ENCODE data around the gene CAVIN3. TPM values are rescaled to one million over a fixed set of nuclear protein-coding genes. Genes with fewer than 3 reads are reported as not detected.

CAVIN3 gene
- total and polyA plus RNA-seq, 2 of the 4 experiments (the other 2 are of a cell fraction) = 112 to 185 TPM

DNA sequence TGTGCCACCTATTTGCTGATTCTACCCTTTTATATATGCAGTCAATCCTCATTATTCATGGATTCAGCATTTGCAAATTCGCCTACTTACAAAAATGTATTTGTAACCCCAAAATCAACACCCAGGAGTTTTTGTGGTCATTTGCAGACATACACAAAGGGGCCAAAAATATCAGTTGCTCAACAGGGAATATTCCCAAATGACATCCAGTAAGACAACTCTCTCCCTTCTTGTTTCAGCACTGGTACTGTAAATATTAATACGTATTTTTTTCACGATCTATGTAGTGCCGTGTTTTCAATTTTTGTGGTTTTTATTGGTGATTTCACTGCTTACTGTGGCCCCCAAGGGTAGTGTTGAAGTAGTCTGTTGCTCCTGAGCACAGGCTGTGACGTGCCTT, 11.8 kb upstream of the CAVIN3 start:
- no peaks in the 10 kb centered on the region for H4K20me1 ChIP-seq (ENCODE audit: insufficient read depth, low read length)
- H3K4me1 ChIP-seq (ENCODE audit: control insufficient read depth, insufficient read depth, low read length) = no peaks in the 10 kb centered on the region; the same call in 1 of the 2 replicates
- H2AK9ac ChIP-seq (replicated peaks; ENCODE audit: low read depth, low read length, poor library complexity) = no peak overlapping the region
- in situ Hi-C loops (cut with MboI; ENCODE audit: low sequenced_read_pairs) = no loop called here
- intact Hi-C loops (cut with micrococcal nuclease) = no loop called here
- no peak overlapping the region for H4K8ac ChIP-seq (ENCODE audit: low read depth in 2 of 2, low read length in 2 of 2)
- no peaks in the 10 kb centered on the region for H3K36me3 ChIP-seq (ENCODE audit: control insufficient read depth, insufficient read depth, low read length)
- H3K27ac ChIP-seq (ENCODE audit: insufficient read depth, low read length) = no peak overlapping the region
- no peak overlapping the region for H4K5ac ChIP-seq (ENCODE audit: low read depth, low read length)
- H3K4me3 ChIP-seq (ENCODE audit: insufficient read depth, low read depth, low read length) = no peak overlapping the region
- CTCF ChIA-PET = interaction anchor here (2.1 kb wide), 1 partner anchor 22 kb away, joined by 5 read pairs; no protein-coding TSS in a partner anchor
- H2BK120ac ChIP-seq (ENCODE audit: low read depth, low read length) = no peak overlapping the region
- H3K18ac ChIP-seq (ENCODE audit: low read depth, low read length) = no peak overlapping the region
- TF ChIP-seq BHLHE40 (IDR thresholded peaks at IDR 0.05; ENCODE audit: low read depth, low read length) (no peak), SMC3 (IDR thresholded peaks at IDR 0.05; ENCODE audit: low read depth, low read length) (no peak), POLR2A (IDR thresholded peaks at IDR 0.05; ENCODE audit: low read depth, low read length) (no peak), MAZ (IDR thresholded peaks at IDR 0.05; ENCODE audit: borderline replicate concordance, low read depth, low read length) (no peak), MXI1 (IDR thresholded peaks at IDR 0.05; ENCODE audit: borderline replicate concordance, low read depth, low read length) (no peak), RCOR1 (IDR thresholded peaks at IDR 0.05; ENCODE audit: insufficient replicate concordance, low read length) (no peak), NFE2L2 (IDR thresholded peaks at IDR 0.05; ENCODE audit: low read depth, low read length) (no peak), MAFK (IDR thresholded peaks at IDR 0.05; ENCODE audit: low read depth, low read length) (no peak), CHD1 (IDR thresholded peaks at IDR 0.05; ENCODE audit: low read depth, low read length) (no peak), FOS (IDR thresholded peaks at IDR 0.05; ENCODE audit: low read depth, low read length) (no peak)
- TF ChIP-seq, protein P1, sequence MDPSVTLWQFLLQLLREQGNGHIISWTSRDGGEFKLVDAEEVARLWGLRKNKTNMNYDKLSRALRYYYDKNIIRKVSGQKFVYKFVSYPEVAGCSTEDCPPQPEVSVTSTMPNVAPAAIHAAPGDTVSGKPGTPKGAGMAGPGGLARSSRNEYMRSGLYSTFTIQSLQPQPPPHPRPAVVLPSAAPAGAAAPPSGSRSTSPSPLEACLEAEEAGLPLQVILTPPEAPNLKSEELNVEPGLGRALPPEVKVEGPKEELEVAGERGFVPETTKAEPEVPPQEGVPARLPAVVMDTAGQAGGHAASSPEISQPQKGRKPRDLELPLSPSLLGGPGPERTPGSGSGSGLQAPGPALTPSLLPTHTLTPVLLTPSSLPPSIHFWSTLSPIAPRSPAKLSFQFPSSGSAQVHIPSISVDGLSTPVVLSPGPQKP (IDR thresholded peaks at IDR 0.05; ENCODE audit: borderline replicate concordance, low read depth, low read length) = no peak
- TF ChIP-seq, protein P2, sequence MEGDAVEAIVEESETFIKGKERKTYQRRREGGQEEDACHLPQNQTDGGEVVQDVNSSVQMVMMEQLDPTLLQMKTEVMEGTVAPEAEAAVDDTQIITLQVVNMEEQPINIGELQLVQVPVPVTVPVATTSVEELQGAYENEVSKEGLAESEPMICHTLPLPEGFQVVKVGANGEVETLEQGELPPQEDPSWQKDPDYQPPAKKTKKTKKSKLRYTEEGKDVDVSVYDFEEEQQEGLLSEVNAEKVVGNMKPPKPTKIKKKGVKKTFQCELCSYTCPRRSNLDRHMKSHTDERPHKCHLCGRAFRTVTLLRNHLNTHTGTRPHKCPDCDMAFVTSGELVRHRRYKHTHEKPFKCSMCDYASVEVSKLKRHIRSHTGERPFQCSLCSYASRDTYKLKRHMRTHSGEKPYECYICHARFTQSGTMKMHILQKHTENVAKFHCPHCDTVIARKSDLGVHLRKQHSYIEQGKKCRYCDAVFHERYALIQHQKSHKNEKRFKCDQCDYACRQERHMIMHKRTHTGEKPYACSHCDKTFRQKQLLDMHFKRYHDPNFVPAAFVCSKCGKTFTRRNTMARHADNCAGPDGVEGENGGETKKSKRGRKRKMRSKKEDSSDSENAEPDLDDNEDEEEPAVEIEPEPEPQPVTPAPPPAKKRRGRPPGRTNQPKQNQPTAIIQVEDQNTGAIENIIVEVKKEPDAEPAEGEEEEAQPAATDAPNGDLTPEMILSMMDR (conservative IDR thresholded peaks at IDR 0.05; ENCODE audit: low read depth, low read length) = no peak
- no TSS peak for BruUV-seq (replicated peaks)
- dilution Hi-C loops (cut with HindIII; ENCODE audit: low sequenced_read_pairs, unreplicated experiment) = no loop called here
- H3K4ac ChIP-seq (ENCODE audit: low read depth, low read length) = no peak overlapping the region
- H2BK15ac ChIP-seq (ENCODE audit: low read depth, low read length) = no peak overlapping the region
- H3K9me3 ChIP-seq (ENCODE audit: control insufficient read depth, insufficient read depth, low read length) = no peaks in the 10 kb centered on the region
- no peaks in the 10 kb centered on the region for H3K79me1 ChIP-seq (ENCODE audit: low read depth in 1 of 2, low read length in 2 of 2)
- no peak overlapping the region for H3K14ac ChIP-seq (replicated peaks; ENCODE audit: low read depth, low read length)
- POLR2A ChIA-PET (ENCODE audit: unreplicated experiment) = no interaction called here
- no peak overlapping the region for H4K91ac ChIP-seq (ENCODE audit: insufficient read depth, low read depth, low read length)
- H3K56ac ChIP-seq (ENCODE audit: extremely low read depth, insufficient read depth, low read length) = no peak overlapping the region
- no peak for DNase-seq
- H2BK5ac ChIP-seq (ENCODE audit: low read depth, low read length, poor library complexity, severe bottlenecking) = no peak overlapping the region
- no peak overlapping the region for H2AFZ ChIP-seq (replicated peaks; ENCODE audit: low read length, poor library complexity)
- H3K9ac ChIP-seq (ENCODE audit: low read depth, low read length) = no peak overlapping the region
- no peak overlapping the region for H3K23ac ChIP-seq (ENCODE audit: low read depth, low read length)
- H3K4me2 ChIP-seq (ENCODE audit: low read depth, low read length) = no peak overlapping the region
- H2AK5ac ChIP-seq (ENCODE audit: low read depth, low read length) = no peak overlapping the region
- H3K9me1 ChIP-seq (ENCODE audit: insufficient read depth, low read length) = no peaks in the 10 kb centered on the region; the same call in 1 of the 2 replicates
- ATAC-seq (ENCODE audit: low read depth) = no peak
- no CpG with 5 or more reads among the region's 5 CpGs for WGBS, 2 experiments (ENCODE audit: extremely low coverage in 2 of 2, insufficient read length in 1 of 2)
- H3K27me3 ChIP-seq (ENCODE audit: control insufficient read depth, insufficient read depth, low read length) = no peaks in the 10 kb centered on the region; the same call in 1 of the 2 replicates
- H2BK20ac ChIP-seq (ENCODE audit: low read depth, low read length) = no peak overlapping the region
